Measurements from ENCODE around the gene RHEB.

GRCh38 chr7:151490456-151491105, 29.1 kb downstream of the RHEB start:
- TF ChIP-seq CTCF (IDR thresholded peaks at IDR 0.05) (no peak), EZH2 (IDR thresholded peaks at IDR 0.05) (no peak)
